Measurements from ENCODE around the gene TMEM248.
A peak's percentile ranks its signal among the peaks of the same experiment; 100 is the strongest.
"Not testable (repeated sequence)": the region's sequence is repeated elsewhere in the genome, so short reads cannot be mapped to it uniquely, and the experiment has no call there.

Gene TMEM248

GRCh38 chr7:66953044-66953427 lies 32.0 kb downstream of the TMEM248 start:
- no peak for DNase-seq

GRCh38 chr7:66957595-66958290 lies 36.7 kb downstream of the TMEM248 start:
- no peak for DNase-seq

- DNase-seq: no peak
Observed at GRCh38 chr7:66958538-66959350, 37.7 kb downstream of the TMEM248 start.

GRCh38 chr7:66960192-66960591 lies 39.2 kb downstream of the TMEM248 start:
- no peak for DNase-seq

GRCh38 chr7:66961096-66961495 lies 40.1 kb downstream of the TMEM248 start:
- no peak for DNase-seq

GRCh38 chr7:66964411-66964810 lies 43.4 kb downstream of the TMEM248 start:
- no peak for DNase-seq

- no peak for DNase-seq
Observed at GRCh38 chr7:66967029-66967428, 46.0 kb downstream of the TMEM248 start.

- DNase-seq: not testable (repeated sequence)
Observed at GRCh38 chr7:66969001-66969400, 48.0 kb downstream of the TMEM248 start.

GRCh38 chr7:66970310-66970709 lies 49.3 kb downstream of the TMEM248 start:
- DNase-seq: no peak

- no peak for DNase-seq
Observed at GRCh38 chr7:66974986-66975590, 54.1 kb downstream of the TMEM248 start.

GRCh38 chr7:66978312-66978711 lies 57.3 kb downstream of the TMEM248 start:
- DNase-seq: not testable (repeated sequence)

- DNase-seq: not testable (repeated sequence)
Observed at GRCh38 chr7:66979013-66979412, 58.0 kb downstream of the TMEM248 start.

GRCh38 chr7:66980336-66980735 lies 59.3 kb downstream of the TMEM248 start:
- not testable (repeated sequence) for DNase-seq

- DNase-seq: not testable (repeated sequence)
Observed at GRCh38 chr7:66989552-66989951, 68.5 kb downstream of the TMEM248 start.

GRCh38 chr7:66994051-66994450 lies 73.0 kb downstream of the TMEM248 start:
- not testable (repeated sequence) for DNase-seq

GRCh38 chr7:66994691-66995049 lies 73.6 kb downstream of the TMEM248 start:
- DNase-seq: not testable (repeated sequence)

GRCh38 chr7:66995050-66995776 lies 74.2 kb downstream of the TMEM248 start, which contains the start of gene SBDS:
Gene SBDS (minus strand): TSS chr7:66995586. CDS start chr7:66995417, 169 bp downstream.
- DNase-seq: peak; percentile 97

GRCh38 chr7:66996444-66997191 lies 75.6 kb downstream of the TMEM248 start, which contains the start of gene TYW1:
Gene TYW1 (plus strand): TSS chr7:66996833. CDS start chr7:66996979, 146 bp downstream.
- DNase-seq: peak; percentile 96

GRCh38 chr7:67000601-67001258 lies 79.7 kb downstream of the TMEM248 start:
- not testable (repeated sequence) for DNase-seq

GRCh38 chr7:67004145-67004544 lies 83.1 kb downstream of the TMEM248 start:
- not testable (repeated sequence) for DNase-seq

GRCh38 chr7:67006965-67007364 lies 85.9 kb downstream of the TMEM248 start:
- DNase-seq: no peak
